MM.1S (cell line): Measurements from ENCODE around the gene ACER3.

Source experiments
- DNase-seq: peaks from one replicate; pipeline ENCODE4 v3.0.0-alpha.2; 2015
- H2AFZ ChIP-seq: fragments of 300-600 bp; sonication (generic); 2 replicates; pipeline ENCODE4 v1.6.0; 2016; ENCODE audit warnings: antibody characterized with exemption, low read length
- H3F3A ChIP-seq: fragments of 300-600 bp; sonication (generic); 2 replicates; pipeline ENCODE4 v1.6.1; 2016; ENCODE audit warnings: mild to moderate bottlenecking, antibody characterized with exemption, low read length, moderate library complexity, mixed read lengths; ENCODE audit not compliant: insufficient read depth
- H3K27ac ChIP-seq: fragments of 300-600 bp; sonication (generic); 2 replicates; pipeline ENCODE4 v1.5.1; 2016; ENCODE audit warnings: mild to moderate bottlenecking, low read length
- H3K27me3 ChIP-seq: fragments of 300-600 bp; sonication (generic); replicated peaks from 2 replicates; pipeline ENCODE4 v1.6.0; 2016; ENCODE audit warnings: low read length; ENCODE audit not compliant: insufficient read depth
- H3K36me3 ChIP-seq: fragments of 300-600 bp; sonication (generic); replicated peaks from 2 replicates; pipeline ENCODE4 v1.6.1; 2016; ENCODE audit warnings: mild to moderate bottlenecking, low read length, mixed read lengths; ENCODE audit not compliant: insufficient read depth
- H3K4me1 ChIP-seq: fragments of 300-600 bp; sonication (generic); 2 replicates; pipeline ENCODE4 v1.6.1; 2016; ENCODE audit warnings: low read length, mixed read lengths
- H3K4me2 ChIP-seq: fragments of 300-600 bp; sonication (generic); 2 replicates; pipeline ENCODE4 v1.6.0; 2016; ENCODE audit warnings: low read depth, low read length
- H3K4me3 ChIP-seq: fragments of 300-600 bp; sonication (generic); 2 replicates; pipeline ENCODE4 v1.5.1; 2016; ENCODE audit warnings: low read length, mixed read lengths
- H3K79me2 ChIP-seq: fragments of 300-600 bp; sonication (generic); 2 replicates; pipeline ENCODE4 v1.6.1; 2016; ENCODE audit warnings: mixed run types, low read length, mixed read lengths
- H3K9ac ChIP-seq: fragments of 300-600 bp; sonication (generic); 2 replicates; pipeline ENCODE4 v1.6.1; 2016; ENCODE audit warnings: low read length, mixed read lengths
- H3K9me2 ChIP-seq: fragments of 300-600 bp; sonication (generic); replicated peaks from 2 replicates; pipeline ENCODE4 v1.6.1; 2016; ENCODE audit warnings: mild to moderate bottlenecking, low read length, mixed read lengths; ENCODE audit not compliant: insufficient read depth
- H3K9me3 ChIP-seq: fragments of 300-600 bp; sonication (generic); replicated peaks from 2 replicates; pipeline ENCODE4 v1.6.1; 2016; ENCODE audit warnings: mild to moderate bottlenecking, low read length, mixed read lengths; ENCODE audit not compliant: insufficient read depth
- H4K20me1 ChIP-seq: fragments of 300-600 bp; sonication (generic); 2 replicates; pipeline ENCODE4 v1.6.1; 2016; ENCODE audit warnings: mild to moderate bottlenecking, low read length, moderate library complexity, mixed read lengths; ENCODE audit not compliant: insufficient read depth
- EZH2 ChIP-seq: fragments of 300-600 bp; sonication (generic); optimal IDR thresholded peaks from 2 replicates; pipeline ENCODE3; 2017; ENCODE audit warnings: low read depth, mild to moderate bottlenecking, antibody characterized with exemption, low read length, mixed read lengths
- EZH2phosphoT487 ChIP-seq: fragments of 300-600 bp; sonication (generic); IDR thresholded peaks from 2 replicates; pipeline ENCODE4 v1.6.1; 2018; ENCODE audit warnings: antibody characterized with exemption, low read length
- TF ChIP-seq, protein P1 (sequence below): fragments of 300-600 bp; sonication (generic); IDR thresholded peaks from 2 replicates; pipeline ENCODE4 v1.5.1; 2016; ENCODE audit warnings: antibody characterized with exemption, low read length, mixed read lengths

The ACER3 gene

DNA sequence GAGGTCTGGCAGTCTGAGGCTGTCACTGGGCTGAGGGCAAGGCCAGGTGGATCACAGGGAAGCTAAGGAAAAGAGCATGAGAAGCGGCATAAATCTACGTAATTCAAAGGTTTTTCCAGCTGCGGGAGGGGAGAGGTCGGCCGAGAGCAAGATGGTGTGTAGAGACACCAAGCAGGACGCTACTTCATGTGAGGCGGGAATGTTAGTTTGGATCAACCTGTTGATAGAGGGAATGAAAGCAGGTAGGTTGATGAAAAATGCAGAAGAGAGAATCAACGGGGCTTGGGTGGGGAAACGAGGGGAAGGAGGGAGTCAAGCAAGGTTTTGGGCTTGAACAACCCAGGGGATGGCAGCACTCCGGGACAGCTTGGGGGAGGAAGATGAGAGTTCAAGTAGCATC, 176.3 kb downstream of the ACER3 start:
- Histone ChIP-seq H3K4me1 (no peaks in the 10 kb centered on the region), H3K27me3 (0 out of 2 replicates have a peak, but pooled peaks cover 3% of the 10 kb centered on the region), H3K9ac (no peak overlapping the region), H2AFZ (no peak overlapping the region), H4K20me1 (no peaks in the 10 kb centered on the region), H3K36me3 (no peaks in the 10 kb centered on the region), H3K79me2 (no peaks in the 10 kb centered on the region), H3K4me3 (no peak overlapping the region), H3K9me2 (no peaks in the 10 kb centered on the region), H3K4me2 (no peak overlapping the region), H3F3A (no peaks in the 10 kb centered on the region), H3K9me3 (no peaks in the 10 kb centered on the region), H3K27ac (no peak overlapping the region)
- TF ChIP-seq EZH2, result no peak
- TF ChIP-seq, protein P1, sequence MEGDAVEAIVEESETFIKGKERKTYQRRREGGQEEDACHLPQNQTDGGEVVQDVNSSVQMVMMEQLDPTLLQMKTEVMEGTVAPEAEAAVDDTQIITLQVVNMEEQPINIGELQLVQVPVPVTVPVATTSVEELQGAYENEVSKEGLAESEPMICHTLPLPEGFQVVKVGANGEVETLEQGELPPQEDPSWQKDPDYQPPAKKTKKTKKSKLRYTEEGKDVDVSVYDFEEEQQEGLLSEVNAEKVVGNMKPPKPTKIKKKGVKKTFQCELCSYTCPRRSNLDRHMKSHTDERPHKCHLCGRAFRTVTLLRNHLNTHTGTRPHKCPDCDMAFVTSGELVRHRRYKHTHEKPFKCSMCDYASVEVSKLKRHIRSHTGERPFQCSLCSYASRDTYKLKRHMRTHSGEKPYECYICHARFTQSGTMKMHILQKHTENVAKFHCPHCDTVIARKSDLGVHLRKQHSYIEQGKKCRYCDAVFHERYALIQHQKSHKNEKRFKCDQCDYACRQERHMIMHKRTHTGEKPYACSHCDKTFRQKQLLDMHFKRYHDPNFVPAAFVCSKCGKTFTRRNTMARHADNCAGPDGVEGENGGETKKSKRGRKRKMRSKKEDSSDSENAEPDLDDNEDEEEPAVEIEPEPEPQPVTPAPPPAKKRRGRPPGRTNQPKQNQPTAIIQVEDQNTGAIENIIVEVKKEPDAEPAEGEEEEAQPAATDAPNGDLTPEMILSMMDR, result no peak
- TF ChIP-seq EZH2phosphoT487, result no peak
- DNase-seq, result no peak

DNA sequence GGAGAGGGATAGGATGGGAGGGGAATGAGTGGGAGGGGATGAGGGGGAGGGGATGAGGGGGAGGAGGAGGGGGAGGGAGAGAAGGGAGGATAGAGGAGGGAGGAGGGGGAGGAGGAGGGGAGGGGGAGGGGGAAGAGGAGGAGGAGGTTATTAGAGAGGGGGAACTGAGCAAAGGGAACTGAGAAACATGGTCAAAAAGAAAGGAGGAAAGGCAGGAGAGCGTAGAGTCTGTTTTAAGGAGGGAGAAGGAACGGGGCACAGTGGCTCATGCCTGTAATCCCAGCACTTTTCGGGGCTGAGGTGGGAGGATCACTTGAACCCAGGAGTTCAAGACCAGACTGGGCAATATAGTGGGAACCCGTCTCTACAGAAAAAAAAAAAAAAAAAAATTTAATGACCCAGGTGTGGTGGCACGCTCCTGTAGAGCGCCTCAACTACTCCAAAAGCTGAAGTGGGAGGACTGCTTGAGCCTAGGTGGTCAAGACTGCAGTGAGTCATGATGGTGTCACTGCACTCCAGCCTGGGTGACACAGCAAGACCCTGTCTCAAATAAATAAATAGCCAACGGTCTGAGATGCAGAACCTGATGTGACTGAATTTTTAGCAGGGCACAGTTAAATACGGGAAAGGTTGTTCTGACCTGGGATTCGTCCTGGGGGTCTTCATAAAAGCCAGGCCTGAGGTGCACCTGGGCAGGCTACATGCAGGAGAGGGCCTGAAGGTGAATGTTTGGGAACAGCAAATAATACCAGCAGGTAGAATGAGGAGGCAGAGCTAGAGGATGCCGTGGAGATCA, 177.5 kb downstream of the ACER3 start:
- H3K9me2 ChIP-seq, result no peaks in the 10 kb centered on the region
- no peaks in the 10 kb centered on the region for H3K4me1 ChIP-seq
- no peak overlapping the region for H2AFZ ChIP-seq
- no peaks in the 10 kb centered on the region for H3F3A ChIP-seq
- H3K9ac ChIP-seq, result no peak overlapping the region
- H3K27me3 ChIP-seq, result 0 out of 2 replicates have a peak, but pooled peaks cover 3% of the 10 kb centered on the region
- H3K4me2 ChIP-seq, result no peak overlapping the region
- no peak overlapping the region for H3K4me3 ChIP-seq
- H3K79me2 ChIP-seq, result no peaks in the 10 kb centered on the region
- H4K20me1 ChIP-seq, result no peaks in the 10 kb centered on the region
- TF ChIP-seq EZH2phosphoT487, result no peak
- TF ChIP-seq, protein P1, result no peak
- DNase-seq, result no peak
- no peaks in the 10 kb centered on the region for H3K9me3 ChIP-seq
- H3K36me3 ChIP-seq, result no peaks in the 10 kb centered on the region
- H3K27ac ChIP-seq, result no peak overlapping the region

DNA sequence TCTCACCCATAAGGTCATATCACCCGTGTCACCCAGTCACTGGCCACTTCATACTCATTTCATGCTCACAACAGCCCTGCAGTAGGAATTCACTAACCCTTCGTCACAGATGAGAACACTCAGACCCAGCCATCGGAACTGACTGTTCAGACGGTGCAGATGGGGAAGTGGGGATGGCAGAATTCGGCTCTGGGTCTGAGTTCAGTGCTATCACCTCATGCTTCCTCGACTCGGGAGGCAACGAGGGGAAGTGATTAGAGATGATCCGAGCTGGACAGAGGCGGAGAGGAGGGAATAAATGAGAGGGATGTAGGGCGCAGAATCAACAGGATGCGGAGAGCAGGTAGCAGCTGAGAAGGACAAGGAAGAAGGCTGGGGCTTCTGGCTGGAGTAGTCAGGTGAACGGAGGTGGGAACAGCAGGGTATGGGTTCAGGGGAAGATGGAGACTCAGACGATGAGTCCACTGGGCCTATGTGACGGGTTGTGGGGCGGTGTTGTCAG, 178.2 kb downstream of the ACER3 start:
- H3K4me1 ChIP-seq, result no peaks in the 10 kb centered on the region
- H3K4me3 ChIP-seq, result no peak overlapping the region
- no peaks in the 10 kb centered on the region for H3K9me3 ChIP-seq
- H3F3A ChIP-seq, result no peaks in the 10 kb centered on the region
- 0 out of 2 replicates have a peak, but pooled peaks cover 3% of the 10 kb centered on the region for H3K27me3 ChIP-seq
- H3K9ac ChIP-seq, result no peak overlapping the region
- H3K4me2 ChIP-seq, result no peak overlapping the region
- H3K79me2 ChIP-seq, result no peaks in the 10 kb centered on the region
- no peaks in the 10 kb centered on the region for H4K20me1 ChIP-seq
- no peaks in the 10 kb centered on the region for H3K36me3 ChIP-seq
- H3K27ac ChIP-seq, result no peak overlapping the region
- TF ChIP-seq, protein P1, result no peak
- TF ChIP-seq EZH2 (no peak), EZH2phosphoT487 (no peak)
- H3K9me2 ChIP-seq, result no peaks in the 10 kb centered on the region
- H2AFZ ChIP-seq, result no peak overlapping the region
- DNase-seq, result no peak
